ENCODE measurements around the gene ALK. TPM values are rescaled to one million over a fixed set of nuclear protein-coding genes. Genes with fewer than 3 reads are reported as not detected.

Gene ALK
- total RNA-seq, 1 donor from 2014 or later: not detected

DNA sequence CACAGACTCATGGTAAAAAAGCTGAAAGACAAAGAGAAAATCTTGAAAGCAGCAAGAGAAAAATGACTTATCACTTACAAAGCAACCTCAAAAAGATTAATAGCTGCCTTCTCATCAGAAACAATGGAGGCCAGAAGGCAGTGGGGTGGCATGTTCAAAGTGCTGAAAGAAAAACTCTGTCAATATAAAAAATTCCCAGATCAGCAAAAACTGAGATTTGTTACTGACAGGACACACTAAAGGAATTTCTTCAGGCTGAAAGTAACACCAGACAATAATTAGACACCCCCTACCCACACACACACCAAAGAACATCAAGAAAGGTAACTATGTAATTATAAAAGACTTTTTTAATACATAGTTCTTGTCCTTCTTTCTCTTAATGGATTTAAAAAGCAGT, 495.0 kb downstream of the ALK start:
- intact Hi-C loops (cut with micrococcal nuclease): no loop called here
- ATAC-seq (no peak), DNase-seq (no peak)

DNA sequence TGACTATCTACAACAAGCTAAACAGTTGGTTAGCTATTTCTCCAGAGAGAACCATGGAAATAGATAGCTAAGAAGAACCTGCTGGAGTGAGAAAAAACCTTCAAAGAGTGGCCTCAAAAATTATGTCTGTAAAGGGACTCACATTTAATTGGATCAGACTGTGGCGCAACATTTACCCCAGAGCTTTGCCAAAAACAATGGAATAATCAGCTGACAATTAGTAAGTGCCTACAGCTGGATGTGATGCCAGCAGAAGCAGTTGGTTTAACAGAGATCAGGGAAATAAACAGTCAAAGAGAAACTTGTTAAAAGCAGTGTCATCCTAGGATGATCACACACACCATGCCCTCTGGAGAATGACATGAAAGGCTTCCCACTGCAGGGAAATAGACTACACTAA, 495.5 kb downstream of the ALK start:
- ATAC-seq (no peak), DNase-seq (no peak)
- intact Hi-C loops (cut with micrococcal nuclease): no loop called here

DNA sequence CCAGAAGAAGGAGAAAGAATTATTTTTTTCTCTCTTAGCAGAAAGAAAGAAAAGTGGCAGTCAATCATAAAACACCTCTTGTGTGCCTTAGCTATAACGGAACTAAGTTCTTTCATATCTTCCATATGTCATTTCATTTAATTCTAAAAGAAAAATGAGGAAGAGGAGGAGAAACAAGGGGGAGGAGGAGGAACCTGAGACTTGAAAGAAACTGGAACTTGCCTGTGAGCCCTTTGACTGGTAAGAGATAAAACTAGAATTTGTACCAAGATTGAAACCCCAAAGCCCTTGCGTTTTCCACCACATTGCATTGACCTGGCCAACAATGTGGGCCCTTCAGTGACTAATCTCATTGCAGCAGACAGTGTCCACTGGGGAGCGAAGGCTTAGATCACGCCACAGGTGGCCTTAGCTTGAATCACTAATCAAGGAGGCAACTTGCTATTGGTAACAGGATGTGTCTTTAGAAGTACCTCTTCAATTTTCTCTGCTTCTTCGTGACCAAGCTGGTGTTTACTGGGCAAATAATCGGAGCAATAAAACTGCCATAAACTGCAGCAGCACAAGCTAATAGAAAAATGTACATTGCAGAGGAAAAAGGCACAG, 498.2 kb downstream of the ALK start:
- intact Hi-C loops (cut with micrococcal nuclease): no loop called here
- no peak for DNase-seq
- ATAC-seq: no peak

DNA sequence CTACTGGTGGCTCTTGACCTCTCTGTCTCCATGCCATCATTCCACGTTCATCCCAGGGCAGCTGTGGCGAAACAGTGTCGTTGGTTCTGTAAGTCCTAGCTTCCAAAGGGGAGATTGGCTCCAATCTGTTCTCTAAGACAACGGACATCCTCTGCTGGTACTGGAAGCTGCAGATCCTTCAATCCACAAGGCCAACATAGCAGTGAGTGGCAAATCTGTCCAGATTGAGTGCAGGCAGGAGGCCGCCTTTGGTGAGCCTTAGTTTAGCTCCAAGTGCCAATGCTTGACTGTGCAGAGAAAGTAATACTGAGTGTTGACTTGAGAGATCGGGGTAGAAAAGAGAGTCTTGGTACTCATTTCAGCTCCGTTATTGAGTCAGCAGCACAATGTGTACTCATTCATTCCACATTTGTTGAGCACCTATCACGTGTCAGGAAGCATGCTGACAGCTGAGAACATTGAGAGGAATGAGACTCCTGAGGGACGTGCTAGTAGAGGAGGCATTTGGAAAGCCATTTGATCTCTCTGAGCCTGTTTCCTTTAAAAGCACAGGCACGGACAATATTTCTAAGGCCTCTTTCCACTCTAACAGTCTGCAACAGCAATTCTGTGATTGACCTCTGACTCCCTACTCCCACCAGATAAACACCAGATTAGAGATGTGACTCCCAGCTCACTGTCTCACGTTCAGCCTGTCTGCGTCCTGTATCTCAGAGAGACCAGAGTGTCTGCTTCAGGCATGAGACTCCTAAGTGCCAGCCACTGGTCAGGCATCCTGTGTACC, 500.2 kb downstream of the ALK start:
- ATAC-seq (peak; percentile 77), DNase-seq (no peak)
- intact Hi-C loops (cut with micrococcal nuclease): no loop called here

DNA sequence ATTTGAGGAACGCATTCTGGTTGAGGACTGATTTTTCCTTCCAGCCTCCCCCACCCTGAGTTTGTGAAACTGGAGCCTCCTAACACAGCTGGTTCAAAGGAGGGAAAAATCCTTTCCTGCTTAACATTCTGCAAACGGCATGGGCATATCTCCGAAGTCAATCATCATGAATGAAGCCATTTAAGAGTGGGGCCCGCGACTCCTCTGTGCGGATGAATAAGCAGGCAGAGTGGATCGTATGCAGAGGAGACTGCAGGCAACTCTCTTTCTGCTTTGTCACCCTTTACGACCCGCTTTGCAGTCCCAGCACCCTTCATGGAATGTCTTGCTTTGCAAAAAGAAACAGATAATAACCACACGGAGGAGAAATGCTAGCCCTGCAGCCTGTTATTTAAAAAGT, 500.9 kb downstream of the ALK start:
- DNase-seq (no peak), ATAC-seq (no peak)
- intact Hi-C loops (cut with micrococcal nuclease): no loop called here

GRCh38 chr2:29417630-29418029, 503.8 kb downstream of the ALK start:
- ATAC-seq (no peak), DNase-seq (no peak)
- intact Hi-C loops (cut with micrococcal nuclease): no loop called here

- DNase-seq: no peak
- intact Hi-C loops (cut with micrococcal nuclease): no loop called here
Measured at GRCh38 chr2:29412197-29412925, 509.0 kb downstream of the ALK start.

DNA sequence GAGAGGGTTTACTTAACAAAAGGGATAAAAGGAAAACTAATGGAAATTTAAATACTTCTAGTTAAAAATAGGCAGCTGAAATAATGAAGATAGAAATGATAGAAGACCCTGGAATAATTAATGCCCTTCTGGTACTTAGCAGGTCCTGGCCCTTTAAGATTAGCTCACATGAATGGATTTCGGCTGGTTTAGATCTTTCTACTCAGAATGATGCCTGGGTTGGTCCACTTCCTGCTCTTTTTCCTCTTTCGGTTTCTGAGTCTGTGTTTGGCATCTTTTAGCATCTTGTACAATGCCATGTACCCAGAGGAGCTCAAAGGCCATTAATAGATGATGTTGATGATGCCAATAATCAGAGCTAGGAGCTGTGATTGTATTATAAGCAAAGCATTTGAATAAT, 515.7 kb downstream of the ALK start:
- intact Hi-C loops (cut with micrococcal nuclease): no loop called here
- ATAC-seq: no peak
- DNase-seq: no peak

More at GRCh38 chr2:29412197-29412925, 509.0 kb downstream of the ALK start:
- no peak for ATAC-seq

- ATAC-seq (no peak), DNase-seq (no peak)
- intact Hi-C loops (cut with micrococcal nuclease): no loop called here
Measured at GRCh38 chr2:29405266-29405665, 516.1 kb downstream of the ALK start.

DNA sequence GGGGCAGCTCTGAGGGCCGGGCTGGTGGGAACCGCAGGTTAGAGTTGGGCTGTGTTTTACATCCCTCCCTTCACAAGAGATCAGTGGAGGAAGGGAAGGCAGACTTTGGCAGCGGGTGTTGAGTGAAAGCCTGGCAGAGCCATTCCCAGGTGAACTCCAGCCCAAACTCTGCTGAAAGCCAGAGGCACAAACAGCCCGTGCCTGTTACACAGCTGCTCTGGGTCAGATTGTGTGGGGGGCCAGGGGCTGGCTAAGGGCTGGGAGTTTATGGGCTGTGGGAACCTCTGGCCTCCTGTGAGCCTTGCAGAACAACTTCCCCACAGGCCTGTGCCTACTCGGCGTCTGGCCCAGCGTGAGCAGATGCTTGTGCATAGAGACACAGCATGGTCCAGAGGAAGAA, 519.4 kb downstream of the ALK start:
- peak; percentile 30 for DNase-seq

GRCh38 chr2:29400930-29401653, 520.3 kb downstream of the ALK start:
- no peak for DNase-seq
- intact Hi-C loops (cut with micrococcal nuclease): no loop called here
- no peak for ATAC-seq

More for the DNA sequence above, 519.4 kb downstream of the ALK start:
- intact Hi-C loops (cut with micrococcal nuclease): no loop called here
- ATAC-seq: peak; percentile 55

DNA sequence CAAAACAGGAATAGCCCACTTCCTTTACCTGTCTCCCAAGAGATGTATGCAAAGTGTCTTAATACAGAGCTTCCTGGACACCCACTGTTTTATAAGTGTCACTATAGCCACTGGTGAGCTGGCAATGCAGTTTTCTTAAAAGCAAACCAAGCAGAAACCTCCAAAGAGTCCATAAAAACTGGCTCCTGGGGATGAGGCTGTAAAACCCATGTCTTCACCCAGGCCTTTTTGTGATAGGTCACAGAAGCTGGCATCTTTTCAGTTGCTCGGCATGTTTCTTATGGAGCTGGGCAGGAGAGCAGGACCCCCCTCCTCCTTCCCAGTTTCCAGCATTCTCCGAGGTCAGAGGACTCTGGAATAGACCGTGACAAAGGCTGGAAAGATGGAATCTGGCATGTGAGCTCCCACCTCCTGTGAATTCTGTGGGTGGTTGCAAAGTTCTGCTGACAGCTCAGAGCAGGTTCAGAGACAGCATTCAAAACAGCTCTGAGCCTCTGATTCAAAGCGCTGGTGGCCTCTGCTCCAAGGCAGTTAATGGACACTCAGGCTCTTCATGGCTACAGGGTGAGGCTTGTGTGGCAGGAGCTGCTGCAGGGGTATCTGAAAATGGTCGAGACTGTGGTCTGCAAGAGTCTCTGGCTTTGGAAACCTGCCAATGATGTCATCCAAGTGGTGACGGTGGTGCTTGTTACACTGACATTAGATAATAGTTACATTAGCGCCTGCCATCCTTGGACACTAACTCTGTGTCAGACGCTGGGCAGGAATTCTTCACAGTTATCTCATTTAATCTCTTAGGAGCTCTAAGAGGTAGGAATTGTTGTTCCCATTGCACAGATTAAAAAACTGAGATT, 522.8 kb downstream of the ALK start:
- ATAC-seq (no peak), DNase-seq (no peak)
- intact Hi-C loops (cut with micrococcal nuclease): no loop called here

GRCh38 chr2:29397713-29398112, 523.7 kb downstream of the ALK start:
- DNase-seq (no peak), ATAC-seq (no peak)
- intact Hi-C loops (cut with micrococcal nuclease): no loop called here

DNA sequence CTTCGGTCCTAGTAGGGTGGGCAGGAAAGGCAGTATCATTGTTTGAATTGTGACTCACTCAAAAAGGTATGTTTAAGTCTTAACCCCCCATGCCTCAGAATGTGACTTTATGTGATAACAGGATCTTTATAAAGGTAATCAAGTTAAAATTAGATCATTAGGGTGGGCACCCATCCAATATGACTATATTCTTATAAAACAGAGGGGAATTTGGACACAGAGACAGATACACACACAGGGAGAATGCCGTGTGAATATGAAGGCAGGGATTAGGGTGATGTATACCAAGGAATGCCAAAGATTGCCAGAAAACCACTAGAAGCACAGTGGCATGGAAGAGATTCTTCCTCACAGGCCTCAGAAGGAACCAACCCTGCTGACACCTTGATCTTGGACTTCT, 524.3 kb downstream of the ALK start:
- DNase-seq: no peak
- no peak for ATAC-seq
- intact Hi-C loops (cut with micrococcal nuclease): no loop called here

- DNase-seq (no peak), ATAC-seq (no peak)
- intact Hi-C loops (cut with micrococcal nuclease): no loop called here
Measured at GRCh38 chr2:29394981-29395350, 526.4 kb downstream of the ALK start.

GRCh38 chr2:29394311-29394980, 526.9 kb downstream of the ALK start:
- no peak for DNase-seq
- intact Hi-C loops (cut with micrococcal nuclease): no loop called here
- no peak for ATAC-seq

DNA sequence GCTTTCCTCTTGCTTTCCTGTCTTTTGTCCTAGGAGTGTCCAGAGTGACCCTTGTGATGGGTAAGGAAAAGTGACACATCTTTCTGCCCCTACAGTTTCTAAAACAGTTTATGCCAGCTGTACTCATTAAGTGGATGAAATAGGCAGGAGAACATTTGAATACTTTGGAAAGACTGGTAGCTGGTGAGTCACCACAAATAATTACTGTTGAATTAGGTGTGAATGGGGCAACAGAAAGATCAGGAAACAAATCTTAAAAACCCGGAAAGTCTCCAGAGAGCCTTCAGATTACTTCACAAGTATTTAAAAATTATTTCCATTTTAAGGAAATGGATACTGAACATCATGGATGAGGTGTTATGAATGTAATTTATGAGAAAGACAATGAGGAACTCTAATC, 527.7 kb downstream of the ALK start:
- intact Hi-C loops (cut with micrococcal nuclease): no loop called here
- ATAC-seq (no peak), DNase-seq (no peak)

- ATAC-seq: no peak
- DNase-seq: no peak
- intact Hi-C loops (cut with micrococcal nuclease): no loop called here
Measured at GRCh38 chr2:29392774-29393173, 528.6 kb downstream of the ALK start.

Data from left ventricle myocardium superior (tissue), 1 donor.